Tibial artery (tissue), 4 donors: ENCODE measurements around the gene PLXNA2.

ENCODE experiments used
- DNase-seq, 2 donors: peaks; one replicate each; pipeline ENCODE4 v3.0.0-alpha.2; 2019
- H3K27ac ChIP-seq, 2 donors: fragments of 200-600 bp; sonication (generic) in 1 of 2; 1 replicate in 1 of 2; 2 replicates in 1 of 2; pipeline ENCODE4 v1.5.1; 2018 to 2019; ENCODE audit warnings: mild to moderate bottlenecking in 1 of 2
- H3K27me3 ChIP-seq, 2 donors: fragments of 200-600 bp; sonication (generic) in 1 of 2; one replicate each; pipeline versions ENCODE4 v1.5.1 to v1.6.0; 2016 to 2019
- H3K36me3 ChIP-seq, 3 donors: fragments of 200-600 bp; sonication (generic) in 2 of 3; one replicate each; pipeline ENCODE4 v1.5.1; 2016 to 2019; ENCODE audit warnings: mild to moderate bottlenecking in 2 of 3
- H3K4me1 ChIP-seq, 4 donors: fragments of 200-600 bp; sonication (generic) in 2 of 4; 1 replicate in 3 of 4; 2 replicates in 1 of 4; pipeline ENCODE4 v1.5.1; 2016 to 2019
- H3K4me3 ChIP-seq, 2 donors: fragments of 200-600 bp; sonication (generic) in 1 of 2; 1 replicate in 1 of 2; 2 replicates in 1 of 2; pipeline ENCODE4 v1.5.1; 2018 to 2019; ENCODE audit warnings: mild to moderate bottlenecking in 2 of 2
- H3K9me3 ChIP-seq, 3 donors: fragments of 200-600 bp; sonication (generic) in 1 of 3; one replicate each; pipeline ENCODE4 v1.5.1; 2016 to 2019
- intact Hi-C: fragments of 100-400 bp; cut with DNase I; formaldehyde crosslinking; loops from one replicate; pipeline ENCODE4 v1.15.0; 2023; ENCODE audit warnings: low total_unique reads
- TF ChIP-seq, protein P1 (sequence below), 2 experiments: fragments of 200-600 bp in 1 of 2; fragments of 450-650 bp in 1 of 2; IDR thresholded peaks; one replicate each; pipeline ENCODE4 v1.5.1; 2017 to 2019; ENCODE audit warnings: antibody characterized with exemption in 2 of 2, mild to moderate bottlenecking in 1 of 2, moderate library complexity in 1 of 2

The PLXNA2 gene

DNA sequence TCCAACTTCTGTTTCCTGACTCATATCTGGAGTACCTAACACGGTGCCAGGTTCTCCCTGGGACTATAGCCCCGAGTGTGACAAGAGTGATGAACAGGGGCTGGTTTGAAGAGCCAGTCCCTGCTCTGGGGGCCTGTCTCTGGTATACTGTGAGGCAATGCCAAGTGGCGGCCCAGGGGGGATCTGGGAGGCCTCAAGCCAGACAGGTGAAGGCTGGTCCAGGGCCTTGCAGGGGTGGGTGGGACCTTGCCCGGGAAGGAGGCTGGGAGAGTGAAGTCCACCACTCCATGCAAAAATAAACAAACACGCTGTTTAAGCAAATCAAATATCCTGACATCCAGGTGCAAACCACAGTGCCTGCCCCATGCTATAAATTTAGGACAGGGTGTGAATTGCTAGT lies 6.8 kb upstream of the PLXNA2 start:
- TF ChIP-seq, protein P1, sequence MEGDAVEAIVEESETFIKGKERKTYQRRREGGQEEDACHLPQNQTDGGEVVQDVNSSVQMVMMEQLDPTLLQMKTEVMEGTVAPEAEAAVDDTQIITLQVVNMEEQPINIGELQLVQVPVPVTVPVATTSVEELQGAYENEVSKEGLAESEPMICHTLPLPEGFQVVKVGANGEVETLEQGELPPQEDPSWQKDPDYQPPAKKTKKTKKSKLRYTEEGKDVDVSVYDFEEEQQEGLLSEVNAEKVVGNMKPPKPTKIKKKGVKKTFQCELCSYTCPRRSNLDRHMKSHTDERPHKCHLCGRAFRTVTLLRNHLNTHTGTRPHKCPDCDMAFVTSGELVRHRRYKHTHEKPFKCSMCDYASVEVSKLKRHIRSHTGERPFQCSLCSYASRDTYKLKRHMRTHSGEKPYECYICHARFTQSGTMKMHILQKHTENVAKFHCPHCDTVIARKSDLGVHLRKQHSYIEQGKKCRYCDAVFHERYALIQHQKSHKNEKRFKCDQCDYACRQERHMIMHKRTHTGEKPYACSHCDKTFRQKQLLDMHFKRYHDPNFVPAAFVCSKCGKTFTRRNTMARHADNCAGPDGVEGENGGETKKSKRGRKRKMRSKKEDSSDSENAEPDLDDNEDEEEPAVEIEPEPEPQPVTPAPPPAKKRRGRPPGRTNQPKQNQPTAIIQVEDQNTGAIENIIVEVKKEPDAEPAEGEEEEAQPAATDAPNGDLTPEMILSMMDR (IDR thresholded peaks at IDR 0.05) = no peak
- H3K27ac ChIP-seq = no peak overlapping the region
- no peak overlapping the region for H3K4me3 ChIP-seq
- intact Hi-C loops = no loop called here
- no peaks in the 10 kb centered on the region for H3K9me3 ChIP-seq
- no peak for DNase-seq
- H3K4me1 ChIP-seq = peaks cover 4 to 68% (median 34%) of the 10 kb centered on the region in 4 donors
- no peaks in the 10 kb centered on the region for H3K27me3 ChIP-seq
- no peaks in the 10 kb centered on the region for H3K36me3 ChIP-seq

DNA sequence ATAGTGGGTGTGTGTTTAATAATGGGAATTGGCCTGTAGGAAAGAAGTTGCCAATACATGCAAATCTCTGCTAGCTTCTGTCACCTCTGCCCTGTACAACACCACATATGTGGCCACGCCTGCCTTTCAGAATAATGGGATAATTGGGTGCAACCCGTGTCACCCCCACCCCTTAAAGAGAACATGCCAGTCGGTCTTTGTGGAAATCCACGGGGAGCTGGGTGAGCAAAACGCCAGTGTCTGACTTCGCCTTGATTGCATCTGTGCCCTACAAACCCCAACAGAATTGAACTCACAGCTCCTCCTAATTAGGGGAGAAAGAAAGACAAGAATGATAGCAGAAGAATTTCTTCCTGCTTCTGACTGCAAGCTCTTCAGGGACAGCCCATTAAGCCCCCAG lies 6.4 kb upstream of the PLXNA2 start:
- peaks cover 4 to 64% (median 33%) of the 10 kb centered on the region in 4 donors for H3K4me1 ChIP-seq
- H3K4me3 ChIP-seq = no peak overlapping the region
- H3K27me3 ChIP-seq = no peaks in the 10 kb centered on the region
- H3K36me3 ChIP-seq = no peaks in the 10 kb centered on the region
- intact Hi-C loops = no loop called here
- no peak overlapping the region for H3K27ac ChIP-seq
- no peak for DNase-seq
- TF ChIP-seq, protein P1 (IDR thresholded peaks at IDR 0.05) = no peak
- no peaks in the 10 kb centered on the region for H3K9me3 ChIP-seq

DNA sequence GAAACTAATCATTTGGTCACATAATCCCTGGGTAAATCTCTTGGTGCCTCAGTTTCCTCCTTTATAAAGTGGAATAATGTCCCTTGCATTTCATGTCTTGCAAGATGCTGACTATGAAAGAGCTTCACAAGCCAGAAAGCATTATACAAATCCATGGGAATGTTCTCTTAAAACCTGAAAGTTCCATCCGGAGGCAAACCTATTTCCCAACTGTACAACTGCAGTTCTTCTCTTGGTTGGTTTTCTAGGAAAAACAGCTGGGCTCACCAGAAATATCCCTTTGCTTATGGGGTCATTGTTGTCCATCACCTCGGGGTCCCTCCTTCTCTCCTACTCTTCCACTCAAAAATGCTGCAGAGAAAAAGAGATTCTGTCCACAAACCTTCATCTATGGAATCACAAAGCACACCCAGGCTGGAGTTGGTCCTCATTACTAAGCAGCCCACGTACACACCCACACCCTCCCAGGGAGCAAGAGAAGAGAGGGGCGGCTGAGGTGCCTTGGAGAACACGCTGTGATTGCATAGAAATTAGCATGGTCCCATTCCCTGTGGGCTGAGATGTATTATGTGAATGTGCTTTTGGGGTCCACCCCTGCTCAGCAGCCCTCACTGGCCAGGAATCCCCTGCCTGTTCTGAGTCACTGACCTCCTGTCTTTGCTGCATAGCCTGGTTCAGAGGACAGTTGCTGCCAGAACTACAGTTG lies 5.0 kb upstream of the PLXNA2 start:
- intact Hi-C loops = loop anchor here (10.0 kb wide), 1 partner anchor 364 kb away; no protein-coding TSS in a partner anchor
- no peak for DNase-seq
- H3K27ac ChIP-seq = peak overlapping the region; percentile 46

DNA sequence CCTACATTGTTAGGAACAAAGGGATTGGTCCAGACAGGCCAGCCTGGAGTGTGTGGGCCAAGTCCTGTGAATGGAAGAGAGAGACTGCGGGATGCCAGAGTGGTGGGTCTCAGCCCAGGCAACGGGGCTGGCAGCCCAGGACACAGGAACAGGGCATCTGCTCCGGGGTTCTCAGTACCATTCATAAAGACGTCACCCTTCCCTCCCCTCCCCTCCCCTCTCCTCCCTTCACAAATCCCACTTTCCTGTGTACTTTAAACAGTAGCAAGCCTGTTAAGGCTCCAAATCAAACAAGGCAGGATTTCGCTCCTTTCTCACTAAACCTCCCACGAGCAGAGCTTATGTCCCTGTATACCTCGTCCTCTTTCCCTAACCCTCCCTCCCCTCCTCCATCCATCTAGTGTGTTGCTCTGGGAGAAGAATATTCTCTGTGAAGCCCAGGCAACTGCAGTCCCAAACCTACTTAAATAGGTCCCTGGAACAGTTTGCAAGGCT lies 4.2 kb upstream of the PLXNA2 start:
- Histone ChIP-seq H3K4me1 (peaks cover 0 to 51% (median 32%) of the 10 kb centered on the region in 4 donors), H3K27ac (peak overlapping the region; percentile 46), H3K9me3 (no peaks in the 10 kb centered on the region), H3K4me3 (no peak overlapping the region), H3K36me3 (no peaks in the 10 kb centered on the region), H3K27me3 (no peaks in the 10 kb centered on the region)
- TF ChIP-seq, protein P1 (IDR thresholded peaks at IDR 0.05) = no peak
- intact Hi-C loops = loop anchor here (10.0 kb wide), 1 partner anchor 364 kb away; no protein-coding TSS in a partner anchor
- DNase-seq = no peak

More for the DNA sequence above, 5.0 kb upstream of the PLXNA2 start:
- Histone ChIP-seq H3K27me3 (no peaks in the 10 kb centered on the region), H3K4me1 (peaks cover 0 to 59% (median 34%) of the 10 kb centered on the region in 4 donors), H3K36me3 (no peaks in the 10 kb centered on the region), H3K4me3 (no peak overlapping the region), H3K9me3 (no peaks in the 10 kb centered on the region)
- TF ChIP-seq, protein P1 (IDR thresholded peaks at IDR 0.05) = no peak

DNA sequence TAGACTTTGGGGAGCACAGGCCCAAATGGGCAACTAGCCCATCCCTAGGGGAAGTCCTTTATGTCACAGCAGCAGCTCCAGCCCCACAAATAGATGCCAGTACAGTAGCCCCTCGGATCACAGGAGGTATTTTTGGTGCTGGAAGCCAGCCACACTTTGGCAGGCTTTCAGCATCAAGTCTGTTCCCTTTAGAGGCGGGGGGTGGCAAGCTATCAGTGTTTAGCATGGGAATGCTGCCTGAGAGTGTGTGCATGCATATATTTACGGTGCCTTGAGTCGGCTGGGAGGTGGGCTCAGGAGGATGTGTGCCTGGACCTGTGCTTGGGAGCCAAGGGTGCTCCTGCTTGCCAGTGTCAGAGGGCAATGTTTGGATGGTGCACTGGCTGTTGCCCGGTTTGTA lies 3.5 kb upstream of the PLXNA2 start:
- peak overlapping the region in 1 of 2 donors; percentile 46 for H3K27ac ChIP-seq
- H3K4me3 ChIP-seq = no peak overlapping the region
- H3K4me1 ChIP-seq = peaks cover 0 to 48% (median 27%) of the 10 kb centered on the region in 4 donors
- TF ChIP-seq, protein P1 (IDR thresholded peaks at IDR 0.05) = no peak
- intact Hi-C loops = loop anchor here (10.0 kb wide), 1 partner anchor 363 kb away; no protein-coding TSS in a partner anchor
- no peaks in the 10 kb centered on the region for H3K36me3 ChIP-seq
- DNase-seq = no peak
- no peaks in the 10 kb centered on the region for H3K9me3 ChIP-seq
- H3K27me3 ChIP-seq = no peaks in the 10 kb centered on the region
